GM12873 (cell line): ENCODE measurements around the gene SOHLH1.

ENCODE experiments used
- TF ChIP-seq, protein P1 (sequence below): IDR thresholded peaks from 2 replicates; pipeline ENCODE4 v1.5.1; 2012; ENCODE audit warnings: low read depth, mild to moderate bottlenecking, moderate library complexity, low read length, control low read depth; ENCODE audit not compliant: insufficient read depth; ENCODE audit errors: missing control alignments

The SOHLH1 gene

GRCh38 chr9:135662758-135663450 lies 36.4 kb downstream of the SOHLH1 start, which contains the start of gene LCN9:
Gene LCN9 (plus strand): TSS chr9:135663309. CDS start chr9:135663322, 13 bp downstream.
- TF ChIP-seq, protein P1, sequence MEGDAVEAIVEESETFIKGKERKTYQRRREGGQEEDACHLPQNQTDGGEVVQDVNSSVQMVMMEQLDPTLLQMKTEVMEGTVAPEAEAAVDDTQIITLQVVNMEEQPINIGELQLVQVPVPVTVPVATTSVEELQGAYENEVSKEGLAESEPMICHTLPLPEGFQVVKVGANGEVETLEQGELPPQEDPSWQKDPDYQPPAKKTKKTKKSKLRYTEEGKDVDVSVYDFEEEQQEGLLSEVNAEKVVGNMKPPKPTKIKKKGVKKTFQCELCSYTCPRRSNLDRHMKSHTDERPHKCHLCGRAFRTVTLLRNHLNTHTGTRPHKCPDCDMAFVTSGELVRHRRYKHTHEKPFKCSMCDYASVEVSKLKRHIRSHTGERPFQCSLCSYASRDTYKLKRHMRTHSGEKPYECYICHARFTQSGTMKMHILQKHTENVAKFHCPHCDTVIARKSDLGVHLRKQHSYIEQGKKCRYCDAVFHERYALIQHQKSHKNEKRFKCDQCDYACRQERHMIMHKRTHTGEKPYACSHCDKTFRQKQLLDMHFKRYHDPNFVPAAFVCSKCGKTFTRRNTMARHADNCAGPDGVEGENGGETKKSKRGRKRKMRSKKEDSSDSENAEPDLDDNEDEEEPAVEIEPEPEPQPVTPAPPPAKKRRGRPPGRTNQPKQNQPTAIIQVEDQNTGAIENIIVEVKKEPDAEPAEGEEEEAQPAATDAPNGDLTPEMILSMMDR, result no peak

DNA sequence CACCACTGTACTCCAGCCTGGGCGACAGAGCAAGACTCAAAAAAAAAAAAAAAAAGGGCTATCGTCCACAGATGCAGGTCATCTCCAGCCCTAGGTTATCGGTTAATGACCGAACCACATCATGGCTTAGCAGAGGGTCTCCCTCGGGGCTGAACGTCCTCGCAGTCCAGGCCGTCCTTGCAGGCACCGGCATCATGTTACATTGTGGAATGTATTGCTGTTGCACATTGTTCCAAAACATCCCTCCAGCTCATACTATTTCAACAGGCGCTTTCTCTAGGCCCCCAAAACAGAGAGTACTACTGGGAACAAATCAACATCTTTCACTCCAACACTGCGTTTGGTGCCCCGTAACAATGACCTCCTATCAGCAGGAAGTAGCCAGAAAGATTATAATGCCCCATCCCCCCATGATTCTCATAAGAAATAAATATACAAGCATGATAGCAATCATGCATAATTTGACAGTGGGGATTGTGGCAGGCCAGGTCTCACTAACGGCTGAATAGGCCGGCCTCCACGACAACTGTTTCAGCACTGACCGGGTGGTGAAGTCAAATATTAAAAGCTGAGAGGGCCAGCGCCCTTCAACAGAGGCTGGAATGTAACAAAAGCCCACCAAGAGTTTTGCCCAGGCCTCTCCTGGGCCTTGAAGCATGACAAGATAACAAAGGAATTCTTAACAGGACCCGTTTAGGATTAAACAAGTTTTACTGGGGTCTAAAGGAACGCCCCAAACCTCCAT lies 37.3 kb downstream of the SOHLH1 start:
- TF ChIP-seq, protein P1, result no peak

DNA sequence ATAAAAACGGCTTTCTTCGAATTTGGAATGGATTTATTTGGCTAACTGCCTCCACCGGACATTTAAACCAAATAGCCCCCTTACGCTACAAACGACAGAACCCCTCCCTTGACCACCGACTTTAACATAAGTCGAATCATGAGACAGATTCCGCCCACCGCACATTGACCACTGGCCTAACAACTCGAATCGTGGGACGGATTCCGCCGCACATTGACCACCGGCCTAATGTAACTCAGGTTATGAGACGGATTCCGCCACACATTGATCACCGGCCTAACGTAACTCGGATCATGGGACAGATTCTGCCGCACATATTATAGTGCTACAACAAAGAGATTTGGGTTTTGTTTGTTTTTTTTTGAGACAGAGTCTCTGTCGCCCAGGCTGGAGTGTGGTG lies 38.9 kb downstream of the SOHLH1 start:
- TF ChIP-seq, protein P1, result no peak

DNA sequence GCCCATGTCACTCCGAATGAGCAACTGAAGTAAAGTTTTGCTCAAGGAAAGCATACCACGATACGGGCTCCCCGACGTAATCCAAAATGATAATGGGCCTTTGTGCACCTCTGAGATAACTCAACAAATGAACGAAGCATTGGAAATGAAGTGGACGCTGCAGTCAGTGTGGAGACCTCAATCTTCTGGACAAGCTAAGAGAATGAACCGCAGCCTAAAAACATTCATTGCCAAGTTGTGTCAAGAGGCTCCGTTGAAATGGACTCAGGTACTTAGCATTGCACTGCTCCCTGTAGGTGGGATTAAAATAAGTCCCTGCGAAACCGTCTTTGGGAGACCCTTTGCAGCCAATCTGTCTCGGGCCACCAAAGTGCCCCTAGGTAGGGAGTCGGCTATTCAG lies 40.0 kb downstream of the SOHLH1 start:
- TF ChIP-seq, protein P1, result no peak

- TF ChIP-seq, protein P1, result no peak
These were observed 41.9 kb downstream of the SOHLH1 start for GRCh38 chr9:135657416-135657815.

DNA sequence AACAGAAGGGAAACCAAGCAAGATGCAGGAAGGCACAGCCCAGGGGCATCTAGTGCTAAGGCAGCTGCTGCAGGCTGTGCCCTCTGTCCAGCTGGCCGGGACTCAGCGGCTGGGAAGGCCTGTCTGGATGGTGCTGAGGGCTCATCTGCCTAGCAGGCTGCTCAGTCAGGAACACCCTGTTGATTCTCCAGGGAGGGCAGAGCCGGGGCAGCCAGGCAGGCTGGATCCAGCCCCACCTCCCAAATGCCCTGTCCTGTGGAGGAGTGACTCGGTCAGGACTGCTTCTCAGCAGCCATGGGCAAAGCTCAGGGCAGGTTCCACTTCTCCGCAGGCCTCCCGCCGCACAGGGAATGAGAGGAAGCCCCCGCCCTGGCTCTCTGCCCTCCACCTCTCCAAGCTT lies 44.0 kb downstream of the SOHLH1 start:
- TF ChIP-seq, protein P1, result no peak

DNA sequence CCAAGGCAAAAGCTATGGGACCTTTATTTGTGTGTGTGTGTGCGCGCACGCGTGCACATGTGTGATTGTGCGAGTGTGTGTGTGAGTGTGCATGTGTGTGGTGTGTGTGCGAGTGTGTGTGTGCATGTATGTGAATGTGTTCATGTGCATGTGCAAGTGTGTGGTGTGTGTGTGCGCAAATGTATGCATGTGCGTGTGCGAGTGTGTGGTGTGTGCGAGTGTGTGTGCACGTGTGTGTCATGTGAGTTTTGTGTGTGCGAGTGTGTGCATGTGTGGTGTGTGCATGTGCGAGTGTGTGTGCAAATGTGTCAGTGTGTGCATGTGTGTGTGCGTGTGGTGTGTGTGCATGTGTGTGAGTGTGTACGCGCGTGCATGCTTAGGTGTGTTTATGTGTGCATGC lies 48.9 kb downstream of the SOHLH1 start:
- TF ChIP-seq, protein P1, result no peak
